C1 segment of cervical spinal cord (tissue), 14 donors: ENCODE measurements around the gene CMIP.

ENCODE experiments used
- DNase-seq, 14 donors: peaks; one replicate each; lab custom pipeline; 2025; lab: John Stamatoyannopoulos, UW

The CMIP gene

DNA sequence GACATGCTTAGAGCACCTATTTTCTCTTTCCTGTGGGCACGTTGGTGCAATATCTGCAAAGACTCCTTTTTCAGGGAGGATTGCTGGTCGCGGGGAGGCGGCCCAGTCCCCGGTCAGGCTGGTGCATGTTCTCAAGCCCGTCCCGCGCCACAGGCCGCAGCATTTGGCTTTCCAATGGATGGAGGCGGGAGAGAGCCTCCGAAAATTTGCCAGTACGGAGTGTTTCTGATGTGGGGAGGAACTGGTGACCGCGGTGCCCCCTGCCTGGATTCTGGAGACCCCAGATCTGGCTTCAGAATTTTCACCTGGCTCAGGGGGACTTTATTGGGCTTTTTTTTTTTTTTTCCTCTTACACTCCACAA is 2.3 kb downstream of the CMIP start:
- peak in 5 of 14 donors; percentile 20 to 49 (median 38) for DNase-seq

DNA sequence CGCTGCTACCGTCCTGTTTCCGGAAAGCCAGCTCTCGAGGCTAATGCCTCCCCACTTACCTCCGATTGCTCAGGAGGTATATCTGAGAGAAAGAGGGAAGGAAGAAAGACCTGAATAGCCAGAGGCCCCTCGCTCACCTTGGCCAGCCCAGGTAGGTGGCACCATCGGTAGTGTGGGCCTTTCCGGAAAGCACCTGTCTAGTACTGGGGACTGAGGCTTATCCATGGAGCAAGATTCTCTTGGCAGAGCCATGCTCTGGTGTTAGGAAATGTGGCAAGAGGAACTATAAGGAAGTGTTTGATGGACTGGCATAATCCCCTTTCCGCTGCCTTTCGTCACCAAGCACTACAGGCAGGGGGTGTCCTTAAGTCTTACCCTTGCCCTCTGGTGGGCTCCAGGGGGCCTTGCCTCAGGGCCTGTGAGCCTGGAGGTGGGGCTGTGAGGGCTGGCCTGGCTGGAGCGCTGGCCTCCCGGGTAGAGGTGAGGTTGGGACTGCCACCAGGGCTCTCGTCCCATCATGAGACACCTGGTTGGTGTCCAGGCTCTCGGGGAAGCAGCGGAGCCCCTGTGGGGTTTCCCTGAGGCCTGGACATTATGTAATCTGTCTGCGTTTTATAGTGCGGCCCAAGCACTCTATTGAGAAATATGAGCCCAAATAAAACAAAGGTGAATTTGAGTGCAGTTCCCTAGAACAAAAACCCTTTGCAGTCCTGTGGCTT is 2.9 kb downstream of the CMIP start:
- DNase-seq: peak in 4 of 14 donors; percentile 17 to 54 (median 38)

DNA sequence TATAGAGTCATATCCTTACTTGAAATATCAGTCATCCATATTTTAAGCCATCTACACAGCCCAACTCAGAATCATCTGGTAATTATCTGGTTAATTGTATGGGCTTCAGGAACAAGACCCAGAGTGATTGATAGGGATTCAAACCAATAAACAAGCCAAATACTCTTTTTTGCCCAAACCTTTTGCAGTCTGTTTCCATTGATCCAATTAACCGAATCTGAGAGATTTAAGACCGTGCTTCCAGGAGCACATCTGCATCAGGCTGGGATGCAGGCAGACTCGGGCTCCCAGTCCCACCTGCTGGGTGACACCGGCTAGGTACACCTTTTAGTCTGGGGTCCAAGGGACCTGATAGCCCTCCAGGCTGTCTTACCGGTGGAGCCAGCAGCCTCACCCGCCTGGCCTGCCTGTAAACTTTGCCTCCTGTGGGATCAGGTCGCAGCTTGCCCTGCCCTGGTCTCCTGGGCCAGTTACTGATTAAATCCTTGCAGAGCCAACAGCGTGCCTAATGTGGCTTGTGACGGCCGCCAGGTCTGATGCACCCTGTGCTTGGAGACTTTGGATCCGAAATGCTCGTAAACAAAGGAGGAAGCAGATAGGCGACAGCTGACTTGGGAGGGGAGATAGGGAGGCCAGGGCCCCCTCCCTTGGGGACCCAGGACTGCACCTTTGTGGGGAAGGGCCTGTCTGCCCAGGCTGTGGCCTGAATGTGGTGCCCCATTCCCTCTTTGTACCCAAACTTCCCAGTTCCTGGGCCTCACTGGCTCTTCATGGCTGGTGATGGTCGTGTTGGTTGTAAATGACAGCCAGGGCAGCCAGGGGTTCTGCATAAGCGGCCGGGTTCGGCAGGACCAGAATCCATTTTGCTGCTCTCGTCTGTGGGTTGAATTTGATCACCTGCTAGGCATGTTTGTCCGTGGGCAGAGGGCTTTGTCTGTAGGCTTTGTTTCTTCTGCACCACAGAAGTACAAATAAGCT is 3.8 kb downstream of the CMIP start:
- peak in 1 of 14 donors; percentile 9 for DNase-seq

DNA sequence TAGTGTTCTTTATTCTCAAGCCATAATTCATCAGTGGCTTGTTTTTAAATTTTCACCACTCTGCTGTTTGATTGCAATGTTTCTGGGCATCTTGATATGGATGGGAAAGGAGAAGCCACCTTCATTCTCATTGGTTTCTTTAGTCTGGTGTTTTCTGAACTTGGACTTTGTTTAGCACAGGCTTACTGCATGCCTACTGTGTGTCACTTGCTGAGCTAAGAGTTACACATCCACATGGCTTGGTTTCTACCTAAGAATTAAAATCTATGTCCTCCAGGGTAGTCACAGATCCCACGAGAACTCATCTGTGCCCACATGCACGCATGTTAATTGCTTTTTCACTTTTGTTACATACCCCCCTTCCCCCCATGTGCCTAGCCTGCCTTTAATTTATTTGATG is 4.6 kb downstream of the CMIP start:
- no peak for DNase-seq

DNA sequence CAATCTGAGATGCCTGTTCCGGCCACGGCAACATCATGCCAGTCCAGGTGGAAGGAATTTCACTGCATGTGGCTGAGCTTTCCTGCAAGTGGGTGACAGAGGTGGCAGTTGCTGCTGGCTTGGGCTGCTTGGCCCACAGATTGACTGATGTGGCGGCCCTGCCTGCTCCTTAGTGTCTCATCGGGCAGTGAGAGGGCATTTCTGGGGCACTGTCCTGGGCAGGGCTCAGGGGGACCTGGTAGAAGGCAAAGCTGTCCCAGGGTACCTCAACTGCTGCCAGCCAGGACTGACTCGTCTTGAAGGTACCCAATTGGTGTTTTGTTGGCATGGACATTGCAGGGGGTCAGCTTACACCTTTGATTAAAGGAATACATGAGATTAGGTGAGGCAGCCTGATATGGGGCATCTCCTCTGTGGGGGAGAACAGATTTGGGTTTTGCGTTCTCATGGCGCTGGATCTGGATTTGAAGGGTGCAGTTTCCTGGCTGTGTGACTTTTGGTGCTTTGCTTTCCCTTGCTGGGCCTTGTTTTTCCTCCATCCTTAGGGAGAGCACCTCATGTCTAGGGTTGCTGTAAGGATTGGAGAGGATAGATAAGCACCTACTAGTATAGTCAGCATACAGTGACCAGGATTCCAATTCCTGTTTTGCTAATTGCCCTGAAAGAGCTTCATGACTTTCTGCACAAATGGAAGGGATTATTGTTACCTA is 5.4 kb downstream of the CMIP start:
- DNase-seq: no peak

DNA sequence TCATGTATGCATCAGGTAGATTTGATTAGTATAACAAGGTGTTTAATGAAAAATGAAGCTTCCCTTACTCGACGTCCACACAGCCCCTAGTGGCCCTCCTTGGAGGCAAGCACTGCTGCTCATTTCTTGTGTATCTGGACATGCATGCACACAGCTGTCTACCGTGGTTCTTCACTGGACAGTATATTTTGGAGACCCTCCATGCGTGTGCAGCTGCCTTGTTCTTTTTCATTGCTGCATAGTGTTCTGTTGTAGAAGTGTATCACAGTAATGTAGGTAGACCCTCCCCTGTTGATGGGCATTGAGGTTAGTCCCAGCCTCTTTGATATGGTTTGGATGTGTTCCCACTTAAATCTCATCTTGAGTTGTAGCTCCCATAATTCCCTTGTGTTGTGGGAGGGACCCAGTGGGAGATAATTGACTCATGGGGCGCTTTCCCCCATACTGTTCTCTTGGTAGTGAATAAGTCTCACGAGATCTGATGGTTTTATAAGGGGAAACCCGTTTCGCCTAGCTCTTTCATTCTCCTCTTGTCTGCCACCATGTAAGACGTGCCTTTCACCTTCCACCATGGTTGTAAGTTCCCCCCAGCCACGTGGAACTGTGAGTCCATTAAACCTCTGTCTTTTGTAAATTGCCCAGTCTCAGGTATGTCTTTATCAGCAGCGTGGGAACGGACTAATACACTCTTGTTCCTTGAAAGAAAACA is 6.3 kb downstream of the CMIP start:
- no peak for DNase-seq

DNA sequence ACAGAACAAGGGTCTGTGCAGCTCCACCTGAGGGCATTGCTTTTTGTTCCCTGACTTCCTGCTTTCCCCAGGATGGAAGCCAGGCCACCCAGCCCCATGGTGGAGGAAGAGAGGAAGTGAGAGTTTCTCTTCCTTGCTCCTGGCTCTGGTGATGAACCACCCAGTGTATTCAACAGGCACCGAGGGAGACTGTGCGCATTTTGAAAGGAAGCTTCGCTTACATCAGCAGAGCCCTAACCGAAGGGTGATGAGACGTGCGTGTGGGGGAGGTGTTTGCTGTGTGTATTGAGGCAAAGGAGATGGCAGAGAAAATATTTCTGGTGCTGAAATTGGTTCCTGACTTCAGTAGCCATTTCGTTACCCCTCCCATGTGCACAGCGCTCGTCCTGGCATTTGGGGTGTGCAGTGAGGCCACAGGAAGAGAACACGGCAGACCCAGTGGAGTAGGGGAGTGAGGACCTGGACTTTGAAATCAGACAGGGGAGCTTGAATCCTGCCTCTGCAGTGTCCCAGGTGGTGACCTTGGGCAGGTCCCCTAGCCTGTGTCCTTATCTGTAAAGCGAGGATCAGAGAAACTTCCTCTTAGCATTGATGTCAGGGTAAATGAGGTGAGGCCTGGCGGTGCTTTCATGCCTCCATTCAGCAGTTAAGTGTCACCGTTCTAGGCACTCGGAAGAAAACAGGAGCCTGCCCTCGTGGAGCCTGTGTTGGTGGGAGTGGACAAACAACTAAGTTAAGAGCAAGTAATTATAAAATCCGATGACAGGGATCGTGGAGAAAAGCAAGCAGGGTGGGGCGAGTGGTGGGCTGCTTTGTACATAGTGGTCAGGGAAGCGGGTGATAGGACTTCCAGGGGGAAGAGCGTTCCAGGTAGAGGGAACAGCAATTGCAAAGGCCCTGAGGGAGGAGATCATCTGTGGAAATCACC is 7.4 kb downstream of the CMIP start:
- peak in 7 of 14 donors; percentile 16 to 53 (median 32) for DNase-seq

DNA sequence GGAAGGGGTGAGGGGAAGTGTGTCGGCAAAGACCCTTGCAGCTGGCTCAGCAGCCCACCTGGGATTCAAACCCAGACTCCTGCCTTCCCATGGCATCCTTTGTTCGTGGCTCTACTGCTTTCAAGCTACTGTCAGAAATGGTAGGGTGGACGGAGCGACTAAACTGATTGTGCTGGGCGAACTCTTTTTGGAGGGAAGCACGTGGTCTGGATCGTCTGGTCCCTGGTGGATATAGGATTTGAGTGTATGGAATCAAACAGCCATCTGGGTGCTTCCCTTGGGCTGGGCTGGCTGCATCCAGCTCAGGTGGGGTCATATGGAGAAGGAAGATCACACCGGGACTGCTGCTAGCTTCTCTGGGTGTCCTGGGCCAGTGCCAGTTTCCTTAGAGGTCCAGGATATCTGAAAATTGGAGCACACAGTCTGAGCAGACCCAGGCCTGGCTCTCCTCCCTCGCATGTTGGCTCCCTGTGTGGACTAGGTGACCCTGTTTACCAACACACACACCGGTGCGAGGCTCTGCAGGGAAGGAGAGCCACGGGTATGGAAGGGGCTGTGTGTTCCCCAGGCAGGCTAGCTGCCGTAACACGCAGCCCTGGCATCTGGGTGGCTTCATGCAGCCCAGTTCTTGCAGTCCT is 8.6 kb downstream of the CMIP start:
- DNase-seq: no peak

DNA sequence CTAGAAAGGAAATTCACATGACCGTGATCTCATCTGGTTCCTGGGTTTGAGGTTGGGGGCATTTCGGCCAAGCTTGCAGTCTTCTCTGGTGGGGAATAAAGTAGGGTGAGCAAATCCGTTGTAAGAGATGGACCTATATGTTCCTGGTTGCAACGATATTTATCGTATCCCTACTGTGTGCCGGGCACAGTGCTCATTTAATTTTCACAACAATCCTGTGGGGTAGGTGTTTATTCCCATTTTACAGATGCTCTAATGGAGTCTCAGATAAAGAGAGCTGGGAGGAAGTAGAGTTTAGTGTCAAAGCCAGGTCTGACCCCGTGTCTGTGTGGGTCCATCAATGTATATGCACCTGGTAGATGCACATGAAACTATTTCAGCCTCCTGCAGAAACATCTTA is 9.4 kb downstream of the CMIP start:
- no peak for DNase-seq

DNA sequence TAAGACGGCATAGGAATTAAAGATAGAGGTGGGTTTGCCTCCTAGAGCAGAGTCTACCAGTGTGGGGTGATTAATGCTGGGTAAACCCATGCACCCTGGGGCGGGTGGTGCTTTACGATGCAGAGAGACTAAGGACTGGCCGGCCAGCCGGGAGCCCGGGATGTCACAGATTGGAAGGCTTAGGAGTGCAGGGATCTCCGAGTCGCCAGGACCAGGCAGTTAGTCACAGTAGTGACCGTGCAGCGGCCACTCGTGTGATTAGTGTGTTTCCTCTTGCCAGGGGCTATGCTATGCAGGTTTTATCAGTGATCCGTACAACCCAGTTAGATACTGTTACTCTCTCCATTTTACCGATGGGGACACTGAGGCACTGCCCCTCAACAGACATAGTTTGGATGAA is 10.4 kb downstream of the CMIP start:
- no peak for DNase-seq

DNA sequence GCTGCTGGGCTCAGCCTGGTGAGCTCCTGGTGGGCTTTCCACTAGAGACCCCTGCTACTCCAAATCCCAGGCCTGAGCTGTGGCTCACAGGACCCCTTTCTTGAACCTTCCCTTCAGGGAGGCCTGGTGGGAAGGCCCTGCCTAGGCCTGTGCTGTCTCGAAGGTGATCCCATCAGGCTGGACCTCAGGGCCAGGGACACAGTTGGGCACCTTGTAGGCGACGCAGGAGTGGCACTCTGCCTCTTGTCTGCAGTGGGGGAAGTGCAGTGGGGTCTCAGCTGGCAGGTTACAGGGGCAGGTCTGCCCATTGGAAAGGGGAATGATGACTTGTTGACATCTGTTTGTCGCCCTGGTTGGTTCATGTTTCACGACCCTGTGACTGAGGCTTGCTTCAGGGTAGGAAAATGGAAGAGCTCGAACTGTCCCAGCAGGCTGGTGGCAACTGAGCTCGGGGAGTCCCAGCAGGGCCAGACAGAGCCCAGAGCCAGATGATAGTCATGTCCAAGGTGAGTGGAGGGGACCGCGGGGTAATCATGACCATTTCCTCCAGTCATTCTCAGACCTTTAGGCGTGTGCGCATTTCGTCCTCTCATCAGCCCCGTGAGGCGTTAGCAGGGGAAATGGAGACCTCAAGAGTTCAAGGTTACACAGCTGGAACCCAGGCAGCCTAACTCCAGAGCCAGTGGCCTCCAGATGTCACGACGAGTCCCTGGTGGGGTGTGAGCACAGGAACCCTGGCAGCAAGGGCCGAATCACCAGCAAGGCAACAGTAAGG is 11.3 kb downstream of the CMIP start:
- no peak for DNase-seq

DNA sequence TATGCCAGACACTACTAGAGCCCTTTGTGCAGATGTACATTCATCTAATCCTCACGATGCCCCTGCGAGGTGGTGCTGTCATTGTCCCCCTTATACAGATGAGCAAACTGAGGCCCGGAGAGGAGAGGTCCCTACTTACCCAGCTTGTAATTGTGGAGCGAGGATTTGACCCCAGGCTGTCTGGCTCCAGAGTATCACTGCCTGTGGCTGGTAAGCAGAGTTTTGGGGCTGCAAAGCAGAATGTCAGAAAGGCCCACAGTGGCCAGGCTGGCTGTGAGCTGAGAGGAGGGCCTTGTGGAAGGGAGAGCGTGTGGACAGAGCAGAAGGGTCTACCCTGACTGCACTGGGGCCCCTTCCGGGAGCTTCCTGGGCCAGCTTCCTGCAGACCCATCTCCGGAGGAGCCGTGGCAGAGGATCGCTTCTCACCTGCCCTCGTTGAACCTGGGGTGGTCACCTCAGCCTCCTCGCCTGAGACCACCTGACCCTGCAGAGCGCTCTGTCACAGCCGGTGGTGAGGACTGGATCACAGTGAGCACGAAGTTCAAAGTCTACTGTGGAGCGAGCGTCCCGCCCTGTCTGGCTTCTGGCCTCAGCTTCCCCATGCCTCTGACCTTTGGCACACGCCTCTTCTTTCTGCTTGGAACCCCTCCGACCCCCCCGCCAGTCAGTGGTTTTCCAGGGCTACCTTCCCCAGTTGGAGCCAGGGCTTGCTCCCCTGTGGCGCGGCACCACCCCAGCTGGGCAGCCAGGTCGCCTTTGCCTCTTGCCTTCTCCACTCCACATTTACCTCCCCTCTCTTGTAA is 12.1 kb downstream of the CMIP start:
- no peak for DNase-seq

DNA sequence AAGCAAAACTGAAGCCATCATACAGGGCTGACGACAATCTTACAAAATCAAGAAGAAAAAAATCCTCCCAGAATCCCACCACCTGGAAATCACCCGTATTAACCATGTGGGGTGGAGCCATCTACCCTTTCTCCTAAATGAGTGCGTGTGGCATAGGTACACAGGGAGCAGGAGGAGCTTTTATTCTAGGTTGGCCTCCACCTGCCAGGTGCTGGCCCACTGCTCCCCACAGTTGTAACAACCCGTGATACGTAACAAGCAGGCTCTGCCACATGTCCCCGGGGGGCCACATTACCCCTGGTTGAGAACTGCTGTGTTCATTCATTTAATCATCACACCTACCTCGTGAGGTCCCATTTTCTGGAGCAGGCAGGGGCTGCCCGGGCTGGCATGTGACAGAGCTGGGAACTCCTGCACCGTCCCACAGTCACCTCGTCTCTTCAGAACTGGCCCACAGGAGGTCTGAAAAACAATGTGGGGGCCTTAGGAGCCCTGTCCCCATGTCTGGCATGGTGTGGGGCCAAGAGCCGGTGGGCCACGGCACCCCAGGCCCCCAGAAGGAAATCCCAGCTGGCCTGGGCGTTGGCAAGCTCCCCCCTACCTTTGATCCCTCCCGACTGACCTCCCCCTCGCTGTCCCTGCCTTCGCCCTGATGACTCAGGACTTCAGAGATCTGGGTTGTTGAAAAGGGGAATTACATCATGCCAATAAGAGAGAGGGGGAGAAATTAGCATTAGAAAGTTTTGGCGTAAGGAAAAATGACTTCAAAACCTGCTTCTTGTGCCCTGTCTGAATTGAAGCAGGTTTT is 12.9 kb downstream of the CMIP start:
- peak in 1 of 14 donors; percentile 44 for DNase-seq

DNA sequence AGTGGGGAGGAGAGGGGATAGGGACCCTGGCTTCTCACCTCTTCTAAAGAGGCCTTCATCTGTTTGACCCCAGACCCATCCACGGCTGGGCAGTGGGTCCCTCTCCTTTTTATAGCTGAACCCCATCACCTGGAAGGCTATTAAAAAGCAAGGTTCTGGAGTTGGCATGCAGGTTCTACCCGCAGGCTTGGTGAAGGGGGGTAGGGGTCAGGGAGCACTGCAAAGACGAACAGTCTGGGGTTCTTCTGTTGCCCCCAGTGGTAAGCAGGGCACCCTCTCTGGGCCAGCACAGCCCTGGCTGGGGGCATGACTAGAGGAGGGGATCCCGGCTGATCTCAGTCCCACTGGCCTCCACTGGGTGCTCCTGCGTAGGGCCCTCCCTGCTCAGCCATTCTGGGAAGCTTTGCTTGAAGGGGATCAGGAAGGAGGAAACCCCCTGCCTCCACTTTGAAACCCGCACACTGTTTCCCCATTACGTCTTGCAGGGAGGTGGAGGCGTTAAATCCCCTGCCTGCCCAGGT is 13.6 kb downstream of the CMIP start:
- no peak for DNase-seq

DNA sequence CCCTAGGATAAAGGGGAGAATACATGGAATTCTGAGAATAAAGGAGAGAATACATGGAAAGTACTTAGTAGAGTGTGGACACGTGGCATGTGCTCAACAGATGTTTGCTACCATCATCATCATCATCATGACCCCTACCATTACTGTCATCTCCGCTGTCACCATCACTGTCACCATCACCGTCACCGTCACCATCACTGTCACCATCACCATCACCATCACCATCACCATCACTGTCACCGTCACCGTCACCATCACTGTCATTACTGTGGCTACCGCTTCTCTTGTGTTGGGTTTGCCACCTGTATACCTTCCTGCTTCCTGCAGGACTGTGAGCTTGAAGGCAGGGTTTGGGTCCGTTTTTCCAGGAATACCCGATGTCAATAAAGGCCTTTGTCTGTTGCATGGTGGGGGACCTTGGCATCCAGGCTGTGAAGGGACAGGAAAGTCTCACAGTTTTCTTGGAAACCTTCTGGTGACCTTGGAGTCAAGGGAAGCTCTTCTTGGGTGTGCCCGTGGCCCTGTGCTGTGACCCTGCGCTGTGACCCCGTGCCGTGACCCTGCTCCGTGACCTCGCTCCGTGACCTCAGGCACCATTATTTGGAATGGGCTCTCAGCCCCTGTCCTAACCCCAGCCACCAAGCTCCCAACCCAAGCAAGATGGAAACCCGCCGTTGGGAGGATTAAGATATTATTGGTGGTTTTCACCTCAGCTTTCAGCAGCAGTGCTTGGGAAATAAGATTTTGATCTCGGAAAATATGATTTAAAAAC is 14.4 kb downstream of the CMIP start:
- DNase-seq: no peak

DNA sequence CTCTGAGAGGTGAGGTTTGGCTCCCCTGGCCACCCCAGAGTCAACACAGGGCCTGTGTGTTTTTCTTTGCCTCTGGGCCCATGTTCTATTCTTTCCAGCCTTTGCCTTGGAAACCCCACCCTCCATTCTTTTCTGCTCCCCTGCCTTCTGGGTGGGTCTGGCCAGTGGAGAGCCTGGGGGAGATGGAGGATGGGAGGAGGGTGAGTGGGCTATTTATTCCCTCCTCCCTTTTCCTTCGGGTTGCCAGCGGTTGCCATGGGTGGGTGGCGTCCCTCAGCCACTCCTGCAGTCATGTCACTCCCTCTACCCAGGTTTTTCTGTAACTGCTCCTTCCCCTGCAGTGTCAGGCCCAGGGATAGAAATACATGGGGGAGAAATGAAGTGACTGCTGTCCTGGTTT is 15.5 kb downstream of the CMIP start:
- DNase-seq: no peak
